ENCODE measurements around the gene PAPOLB.

PAPOLB gene

GRCh38 chr7:4875391-4875790 is 13.6 kb upstream of the PAPOLB start:
- Histone ChIP-seq H3K9me3 (no peaks in the 10 kb centered on the region), H3K4me3 (ENCODE audit: low read depth in 1 of 2, low read length in 1 of 2) (no peak overlapping the region), H3K36me3 (no peaks in the 10 kb centered on the region), H3K4me1 (ENCODE audit: control insufficient read depth in 1 of 2, insufficient read depth in 1 of 2, low read depth in 1 of 2, low read length in 1 of 2) (no peaks in the 10 kb centered on the region), H3K27ac (no peak overlapping the region), H3K27me3 (peaks cover 40% of the 10 kb centered on the region)
- TF ChIP-seq CTCF (IDR thresholded peaks at IDR 0.05): no peak

- Histone ChIP-seq H3K36me3 (no peaks in the 10 kb centered on the region), H3K4me3 (ENCODE audit: low read depth in 1 of 2, low read length in 1 of 2) (no peak overlapping the region), H3K27ac (no peak overlapping the region), H3K9me3 (no peaks in the 10 kb centered on the region), H3K27me3 (peaks cover 37% of the 10 kb centered on the region), H3K4me1 (ENCODE audit: control insufficient read depth in 1 of 2, insufficient read depth in 1 of 2, low read depth in 1 of 2, low read length in 1 of 2) (no peaks in the 10 kb centered on the region)
- TF ChIP-seq CTCF (IDR thresholded peaks at IDR 0.05): no peak
Observed at GRCh38 chr7:4873071-4873944, 11.5 kb upstream of the PAPOLB start.

- Histone ChIP-seq H3K4me1 (ENCODE audit: control insufficient read depth in 1 of 2, insufficient read depth in 1 of 2, low read depth in 1 of 2, low read length in 1 of 2) (no peaks in the 10 kb centered on the region), H3K4me3 (ENCODE audit: low read depth in 1 of 2, low read length in 1 of 2) (no peak overlapping the region), H3K36me3 (no peaks in the 10 kb centered on the region), H3K9me3 (no peaks in the 10 kb centered on the region), H3K27me3 (peaks cover 37% of the 10 kb centered on the region), H3K27ac (no peak overlapping the region)
- no peak for TF ChIP-seq CTCF (IDR thresholded peaks at IDR 0.05)
Observed at GRCh38 chr7:4871930-4872675, 10.3 kb upstream of the PAPOLB start.

- H3K27ac ChIP-seq: no peak overlapping the region
Observed at GRCh38 chr7:4871056-4871680, 9.3 kb upstream of the PAPOLB start.

More at GRCh38 chr7:4871056-4871680, 9.3 kb upstream of the PAPOLB start:
- Histone ChIP-seq H3K4me3 (ENCODE audit: low read depth in 1 of 2, low read length in 1 of 2) (no peak overlapping the region), H3K36me3 (no peaks in the 10 kb centered on the region), H3K9me3 (no peaks in the 10 kb centered on the region), H3K4me1 (ENCODE audit: control insufficient read depth in 1 of 2, insufficient read depth in 1 of 2, low read depth in 1 of 2, low read length in 1 of 2) (no peaks in the 10 kb centered on the region), H3K27me3 (peaks cover 37% of the 10 kb centered on the region)
- no peak for TF ChIP-seq CTCF (IDR thresholded peaks at IDR 0.05)

Measured in neutrophil (primary cell).